ENCODE results near the gene GLIPR1.
"Not testable (repeated sequence)": the region's sequence is repeated elsewhere in the genome, so short reads cannot be mapped to it uniquely, and the experiment has no call there.

The GLIPR1 gene

DNA sequence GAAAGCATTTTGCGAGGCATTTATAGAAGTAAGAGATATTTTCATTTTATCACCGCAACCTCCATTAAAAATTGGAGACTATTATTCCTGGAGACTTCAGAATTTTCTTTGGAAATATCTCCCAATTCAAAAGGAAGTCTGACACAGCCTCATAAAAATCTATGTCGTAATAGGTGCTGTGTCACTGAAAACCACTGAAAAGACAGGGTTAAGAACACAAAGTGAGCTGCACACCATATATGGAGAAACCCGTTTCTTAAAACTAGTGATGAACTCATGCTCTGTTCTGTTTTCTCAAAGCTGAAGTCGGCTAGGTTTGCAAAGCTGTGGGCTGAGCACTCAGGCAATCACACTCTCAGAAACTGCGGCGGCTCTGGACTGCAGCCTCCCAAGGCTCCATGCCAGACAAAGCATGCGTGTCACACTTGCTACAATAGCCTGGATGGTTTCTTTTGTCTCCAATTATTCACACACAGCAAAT lies at the start of gene GLIPR1:
Gene GLIPR1 (plus strand): TSS at position 287 of the 481 bp plus-strand sequence. CDS start 126 bp downstream, at position 413.
- DNase-seq (ENCODE audit: low read depth in 2 of 3, low spot score in 1 of 3) = peak; percentile 58 to 71 (median 67)

DNA sequence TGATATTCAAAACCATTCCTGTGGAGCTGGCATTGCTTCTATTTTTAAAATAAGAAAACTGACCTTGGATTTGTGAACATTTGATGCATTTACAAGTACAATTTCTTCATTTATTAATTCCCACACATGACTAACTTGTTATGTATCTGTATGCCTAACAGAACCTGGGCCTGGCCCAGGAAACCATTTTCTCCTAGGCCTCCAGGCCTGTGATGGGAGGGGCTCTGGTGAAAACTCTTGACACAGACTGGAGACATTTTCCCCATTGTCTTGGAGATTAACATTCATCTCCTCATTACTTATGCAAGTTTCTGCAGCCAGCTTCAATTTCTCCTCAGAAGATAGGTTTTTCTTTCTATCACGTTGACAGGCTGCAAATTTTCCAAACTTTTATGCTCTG lies 47.6 kb upstream of the GLIPR1 start:
- no peak for DNase-seq (ENCODE audit: low read depth in 2 of 3, low spot score in 1 of 3)

DNA sequence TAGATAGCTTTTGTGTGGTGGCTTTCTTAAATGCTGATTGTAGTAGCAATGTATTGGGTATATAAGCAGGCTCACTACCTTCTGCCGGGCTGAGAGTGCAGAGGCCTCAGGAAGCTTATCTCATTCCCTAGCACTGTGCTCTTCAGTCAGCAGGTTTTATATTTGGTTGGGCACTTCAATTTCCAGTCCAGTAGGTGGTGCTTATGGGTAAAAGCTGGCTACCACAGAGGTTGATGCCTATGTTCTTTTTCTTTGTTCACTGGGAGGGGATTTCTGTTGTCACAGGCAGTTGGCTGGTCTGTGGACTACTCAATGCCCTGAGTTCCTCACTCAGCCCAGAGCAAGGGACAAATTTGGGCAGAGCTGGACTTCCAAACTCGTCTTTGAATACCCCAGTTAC lies 43.0 kb upstream of the GLIPR1 start:
- DNase-seq (ENCODE audit: low read depth in 2 of 3, low spot score in 1 of 3) = no peak

- DNase-seq (ENCODE audit: low read depth in 2 of 3, low spot score in 1 of 3) = no peak
These were observed 42.3 kb upstream of the GLIPR1 start for GRCh38 chr12:75438059-75438754.

- no peak for DNase-seq (ENCODE audit: low read depth in 2 of 3, low spot score in 1 of 3)
These were observed 41.5 kb upstream of the GLIPR1 start for GRCh38 chr12:75439048-75439447.

GRCh38 chr12:75439930-75440329 lies 40.6 kb upstream of the GLIPR1 start:
- no peak for DNase-seq (ENCODE audit: low read depth in 2 of 3, low spot score in 1 of 3)

DNA sequence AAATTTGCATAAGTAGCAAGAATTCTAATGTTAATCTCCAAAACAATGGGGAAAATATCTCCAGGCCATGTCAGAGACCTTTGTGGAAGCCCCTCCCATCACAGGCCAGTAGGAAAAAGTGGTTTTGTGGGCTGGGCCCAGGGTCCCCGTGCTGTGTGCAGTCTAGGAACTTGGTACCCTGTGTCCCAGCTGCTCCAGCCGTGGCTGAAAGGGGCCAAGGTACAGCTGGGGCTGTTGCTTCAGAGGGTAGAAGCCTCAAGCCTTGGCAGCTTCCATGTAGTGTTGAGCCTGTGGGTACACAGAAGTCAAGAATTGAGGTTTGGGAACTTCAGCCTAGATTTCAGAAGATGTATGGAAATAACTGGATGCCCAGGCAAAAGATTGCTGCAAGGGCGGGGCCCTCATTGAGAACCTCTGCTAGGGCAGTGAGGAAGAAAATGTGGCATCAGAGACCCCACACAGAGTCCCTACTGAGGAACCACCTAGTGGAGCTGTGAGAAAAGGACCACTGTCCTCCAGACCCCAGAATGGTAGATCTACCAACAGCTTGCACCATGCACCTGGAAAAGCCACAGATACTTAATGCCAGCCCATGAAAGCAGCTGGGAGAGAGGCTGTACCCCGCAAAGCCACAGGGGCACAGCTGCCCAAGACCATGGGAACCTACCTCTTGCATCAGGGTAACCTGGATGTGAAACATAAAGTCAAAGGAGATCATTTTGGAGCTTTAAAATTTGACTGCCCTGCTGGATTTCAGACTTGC lies 38.7 kb upstream of the GLIPR1 start:
- not testable (repeated sequence) for DNase-seq (ENCODE audit: low read depth in 2 of 3, low spot score in 1 of 3)

DNA sequence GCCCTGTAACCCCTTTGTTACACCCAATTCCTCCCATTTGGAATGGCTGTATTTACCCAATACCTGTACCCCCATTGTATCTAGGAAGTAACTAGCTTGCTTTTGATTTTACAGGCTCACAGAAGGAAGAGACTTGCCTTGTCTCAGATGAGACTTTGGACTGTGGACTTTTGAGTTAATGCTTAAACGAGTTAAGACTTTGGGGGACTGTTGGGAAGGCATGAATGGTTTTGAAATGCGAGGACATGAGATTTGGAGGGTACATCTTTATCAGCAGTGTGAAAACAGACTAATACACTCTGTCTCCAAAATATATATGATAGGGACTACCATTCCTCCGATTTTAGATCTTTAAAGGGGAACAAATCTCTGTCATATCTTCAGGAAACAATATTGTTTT lies 38.1 kb upstream of the GLIPR1 start:
- DNase-seq (ENCODE audit: low read depth in 2 of 3, low spot score in 1 of 3) = not testable (repeated sequence)

DNA sequence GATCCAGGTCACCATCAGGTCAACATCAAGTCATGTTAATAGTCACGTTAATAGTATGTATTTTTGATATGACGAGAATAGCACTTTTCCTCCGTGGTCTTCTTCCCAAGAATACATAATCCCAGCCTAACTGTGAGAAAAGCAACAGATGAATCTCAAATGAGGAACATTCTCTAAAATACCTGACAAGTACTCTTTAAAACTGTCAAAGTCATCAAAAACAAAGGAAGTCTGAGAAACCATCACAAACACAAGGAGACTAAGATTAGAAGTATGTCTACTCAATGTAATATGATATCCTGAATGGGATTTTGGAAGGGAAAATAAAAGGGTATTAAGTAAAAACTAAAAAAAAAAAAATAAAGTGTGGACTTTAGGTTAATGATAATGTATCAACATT lies 36.8 kb upstream of the GLIPR1 start:
- DNase-seq (ENCODE audit: low read depth in 2 of 3, low spot score in 1 of 3) = no peak

GRCh38 chr12:75444429-75445136 lies 36.0 kb upstream of the GLIPR1 start:
- no peak for DNase-seq (ENCODE audit: low read depth in 2 of 3, low spot score in 1 of 3)

- not testable (repeated sequence) for DNase-seq (ENCODE audit: low read depth in 2 of 3, low spot score in 1 of 3)
These were observed 35.4 kb upstream of the GLIPR1 start for GRCh38 chr12:75445137-75445507.

DNA sequence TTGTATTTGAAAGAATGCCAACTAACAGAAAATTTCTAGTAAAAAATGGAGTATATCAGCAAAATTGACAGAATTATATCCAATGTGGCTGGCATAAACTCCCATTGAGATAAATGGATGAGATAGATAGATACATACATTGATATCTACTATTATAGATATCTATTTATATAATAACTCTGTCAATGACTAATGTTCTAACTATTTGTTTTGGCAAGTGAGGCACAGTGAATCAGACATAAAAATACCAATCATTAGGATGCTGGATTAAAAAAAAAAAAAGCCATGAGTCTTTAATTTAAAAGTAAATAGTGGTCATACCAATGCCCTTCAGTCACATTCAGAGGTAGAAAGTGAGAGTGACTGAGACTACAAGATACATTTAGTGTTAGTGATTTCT lies 33.7 kb upstream of the GLIPR1 start:
- DNase-seq (ENCODE audit: low read depth in 2 of 3, low spot score in 1 of 3) = no peak

DNA sequence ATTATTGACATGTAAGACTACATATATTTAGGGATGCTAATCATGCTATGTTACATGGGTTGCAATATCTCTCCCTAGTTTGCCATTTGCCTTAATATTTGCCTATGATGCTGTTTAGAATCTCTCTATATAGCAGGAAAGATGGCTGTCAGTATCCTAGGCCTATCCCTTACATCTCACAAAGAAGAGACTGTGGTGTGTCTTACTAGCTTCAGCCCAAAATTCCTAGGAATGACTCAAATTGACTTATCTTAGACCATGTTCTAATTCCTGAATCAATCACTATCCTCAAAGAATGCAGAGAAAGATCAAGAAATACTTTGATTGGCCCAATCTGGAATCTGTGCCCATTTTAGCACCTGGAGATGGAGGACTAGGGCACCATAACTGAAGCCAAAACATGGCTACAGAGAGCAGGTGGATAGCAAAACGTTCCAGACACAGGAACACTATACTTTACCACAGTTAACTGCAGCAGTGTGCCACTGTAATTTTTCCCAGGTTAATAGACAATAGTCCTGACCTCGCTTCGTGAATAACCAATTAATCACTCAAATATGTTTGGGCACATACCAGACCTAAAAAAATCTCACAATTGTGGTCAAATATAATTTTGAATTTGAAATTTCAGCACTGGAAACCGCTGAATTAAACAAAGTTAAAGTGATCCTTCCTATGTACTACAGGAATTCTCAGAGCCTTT lies 32.7 kb upstream of the GLIPR1 start:
- no peak for DNase-seq (ENCODE audit: low read depth in 2 of 3, low spot score in 1 of 3)

GRCh38 chr12:75452675-75453330 lies 27.8 kb upstream of the GLIPR1 start:
- no peak for DNase-seq (ENCODE audit: low read depth in 2 of 3, low spot score in 1 of 3)

DNA sequence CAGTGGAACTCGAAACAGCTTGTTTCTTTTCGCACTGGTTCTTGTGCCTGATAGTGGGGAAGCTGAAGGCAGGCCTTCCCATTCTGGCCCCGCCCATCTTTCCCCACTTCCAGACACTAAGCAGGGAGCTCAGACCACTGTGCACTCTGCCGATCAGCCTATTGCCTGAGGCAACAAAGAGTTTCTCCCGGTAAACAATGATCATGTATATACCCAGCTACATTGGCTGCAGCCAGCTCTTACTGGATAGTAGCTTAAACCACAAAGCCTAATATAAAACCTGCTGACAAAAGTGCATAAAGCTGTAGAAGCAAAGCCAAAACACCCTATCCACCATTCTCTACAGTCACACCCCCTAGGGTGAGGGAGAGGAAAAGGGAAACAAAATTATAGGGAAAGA lies 24.7 kb upstream of the GLIPR1 start:
- no peak for DNase-seq (ENCODE audit: low read depth in 2 of 3, low spot score in 1 of 3)

GRCh38 chr12:75457191-75457590 lies 23.4 kb upstream of the GLIPR1 start:
- no peak for DNase-seq (ENCODE audit: low read depth in 2 of 3, low spot score in 1 of 3)

DNA sequence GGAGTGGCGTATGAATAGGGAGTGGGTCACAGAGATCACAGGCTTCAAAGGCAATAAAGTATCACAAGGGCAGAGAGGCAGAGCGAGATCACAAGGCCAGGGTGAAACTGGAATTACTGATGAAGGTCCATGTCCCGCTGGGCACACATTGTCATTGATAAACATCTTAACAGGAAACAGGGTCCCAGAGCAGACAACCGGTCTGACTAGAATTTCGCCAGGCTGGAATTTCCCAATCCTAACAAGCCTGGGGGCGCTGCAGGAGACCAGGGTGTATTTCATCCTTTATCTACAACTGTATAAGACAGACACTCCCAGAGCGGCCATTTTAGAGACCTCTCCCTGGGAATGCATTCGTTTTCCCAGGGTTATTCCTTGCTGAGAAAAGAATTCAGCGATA lies 22.7 kb upstream of the GLIPR1 start:
- not testable (repeated sequence) for DNase-seq (ENCODE audit: low read depth in 2 of 3, low spot score in 1 of 3)

- no peak for DNase-seq (ENCODE audit: low read depth in 2 of 3, low spot score in 1 of 3)
These were observed 20.8 kb upstream of the GLIPR1 start for GRCh38 chr12:75459755-75460154.

DNA sequence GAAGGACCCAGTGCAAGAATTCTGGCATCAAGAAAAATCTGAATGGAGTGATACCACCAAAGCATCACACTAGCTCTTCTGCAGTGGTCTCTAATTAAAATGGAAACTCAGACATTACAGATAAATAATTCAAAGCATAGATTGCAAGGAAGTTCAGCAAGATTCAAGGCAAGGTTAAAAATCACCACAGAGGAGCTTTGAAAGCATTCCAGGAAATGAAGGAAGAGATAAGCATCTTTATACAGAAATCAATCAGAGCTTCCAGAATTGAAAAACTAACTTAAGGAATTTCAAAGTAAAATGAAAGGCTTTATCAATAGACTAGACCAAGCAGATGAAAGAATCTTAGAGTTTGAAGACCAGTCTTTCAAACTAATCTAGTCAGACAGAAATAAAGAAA lies 20.4 kb upstream of the GLIPR1 start:
- DNase-seq (ENCODE audit: low read depth in 2 of 3, low spot score in 1 of 3) = no peak
